GM13976 (cell line): ENCODE measurements around the gene MCM6.
A peak's percentile ranks its signal among the peaks of the same experiment; 100 is the strongest.
"Not testable (repeated sequence)": the region's sequence is repeated elsewhere in the genome, so short reads cannot be mapped to it uniquely, and the experiment has no call there.

Experiments
- DNase-seq: peaks from one replicate; pipeline ENCODE4 v3.0.0; 2012; ENCODE audit warnings: low spot score
- CTCF ChIP-seq: IDR thresholded peaks from 2 replicates; pipeline ENCODE4 v1.5.1; 2012; ENCODE audit warnings: borderline replicate concordance, mild to moderate bottlenecking; ENCODE audit not compliant: insufficient read depth; ENCODE audit errors: extremely low read depth, missing control alignments, control extremely low read depth
- in situ Hi-C: fragments of 300-500 bp; cut with MboI; formaldehyde crosslinking; loops from one replicate; pipeline ENCODE4 v1.12.0; 2022; ENCODE audit warnings: low sequenced_read_pairs, mixed read lengths, inconsistent platforms; ENCODE audit not compliant: unreplicated experiment

MCM6 gene

GRCh38 chr2:135893374-135893794 is 17.1 kb upstream of the MCM6 start:
- no peak for TF ChIP-seq CTCF
- in situ Hi-C loops = no loop called here
- DNase-seq = no peak

GRCh38 chr2:135890835-135891234 is 14.6 kb upstream of the MCM6 start:
- in situ Hi-C loops = no loop called here
- no peak for DNase-seq

GRCh38 chr2:135890149-135890548 is 13.9 kb upstream of the MCM6 start:
- no peak for DNase-seq
- no peak for TF ChIP-seq CTCF
- in situ Hi-C loops = no loop called here

More at GRCh38 chr2:135890835-135891234, 14.6 kb upstream of the MCM6 start:
- no peak for TF ChIP-seq CTCF

- in situ Hi-C loops = not testable (repeated sequence)
These were observed 12.3 kb upstream of the MCM6 start for GRCh38 chr2:135888587-135888986.

GRCh38 chr2:135885709-135886108 is 9.5 kb upstream of the MCM6 start:
- DNase-seq = no peak
- in situ Hi-C loops = no loop called here
- no peak for TF ChIP-seq CTCF

More at GRCh38 chr2:135888587-135888986, 12.3 kb upstream of the MCM6 start:
- not testable (repeated sequence) for DNase-seq

- in situ Hi-C loops = no loop called here
- no peak for DNase-seq
- TF ChIP-seq CTCF = no peak
These were observed 6.2 kb upstream of the MCM6 start for GRCh38 chr2:135882415-135882814.

- in situ Hi-C loops, DNase-seq: not testable (repeated sequence)
These were observed 527 bp upstream of the MCM6 start for GRCh38 chr2:135876770-135877169.

GRCh38 chr2:135875491-135876065 is 665 bp downstream of the MCM6 start:
- TF ChIP-seq CTCF = no peak
- in situ Hi-C loops = no loop called here
- DNase-seq = peak; percentile 70
